GDM1 (cell line): ENCODE measurements around the gene ARL8A.
"Not testable (repeated sequence)": the region's sequence is repeated elsewhere in the genome, so short reads cannot be mapped to it uniquely, and the experiment has no call there.

Experiments
- DNase-seq: peaks from one replicate; lab custom pipeline; 2025; lab: John Stamatoyannopoulos, UW

The ARL8A gene

DNA sequence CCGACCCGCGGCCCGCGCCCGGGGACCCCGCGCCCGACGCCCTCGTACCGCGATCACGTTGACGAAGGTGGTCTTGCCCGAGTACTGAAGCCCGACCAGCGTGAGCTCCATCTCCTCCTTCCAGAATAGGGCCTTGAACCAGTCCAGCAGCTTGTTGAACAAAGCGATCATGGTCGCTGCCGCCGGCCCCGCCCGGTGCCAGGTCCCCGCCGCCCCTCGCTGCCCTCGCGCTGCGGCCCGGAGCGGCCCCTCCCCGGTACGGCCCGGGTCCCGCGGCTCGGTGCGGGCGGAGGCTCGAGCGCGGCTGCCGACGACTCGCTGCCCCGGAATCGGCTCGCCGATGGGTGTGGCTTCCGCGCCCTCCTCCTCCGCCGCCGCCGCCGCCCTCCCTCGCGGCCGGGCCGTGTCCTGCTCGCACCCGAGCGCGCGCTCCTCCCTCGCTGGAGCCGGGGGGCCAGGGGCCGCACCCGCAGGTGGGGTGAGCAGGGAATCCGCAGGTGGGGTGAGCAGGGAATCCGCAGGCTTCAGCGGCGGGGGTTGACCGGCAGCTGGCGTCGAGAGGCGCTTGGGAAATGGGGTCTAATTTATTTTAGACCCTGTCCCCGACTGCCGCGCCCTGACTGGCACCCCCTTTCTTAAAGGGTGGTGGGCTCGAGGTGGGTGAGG is at the start of gene ARL8A:
ARL8A (minus strand) TSS at position 336 of the 666 bp plus-strand sequence; CDS start at position 171, 165 bp downstream.
- peak; percentile 42 for DNase-seq

GRCh38 chr1:202194328-202194648 is 49.8 kb upstream of the ARL8A start:
- no peak for DNase-seq

GRCh38 chr1:202193614-202194327 is 49.2 kb upstream of the ARL8A start, which contains the start of gene LGR6:
Gene LGR6, plus strand, starts transcription at chr1:202193799. Its CDS starts 191 bp downstream, at chr1:202193990.
- no peak for DNase-seq

- DNase-seq: peak; percentile 23
These were observed 48.5 kb upstream of the ARL8A start for GRCh38 chr1:202192770-202193613.

GRCh38 chr1:202191391-202191790 is 46.9 kb upstream of the ARL8A start:
- not testable (repeated sequence) for DNase-seq

DNA sequence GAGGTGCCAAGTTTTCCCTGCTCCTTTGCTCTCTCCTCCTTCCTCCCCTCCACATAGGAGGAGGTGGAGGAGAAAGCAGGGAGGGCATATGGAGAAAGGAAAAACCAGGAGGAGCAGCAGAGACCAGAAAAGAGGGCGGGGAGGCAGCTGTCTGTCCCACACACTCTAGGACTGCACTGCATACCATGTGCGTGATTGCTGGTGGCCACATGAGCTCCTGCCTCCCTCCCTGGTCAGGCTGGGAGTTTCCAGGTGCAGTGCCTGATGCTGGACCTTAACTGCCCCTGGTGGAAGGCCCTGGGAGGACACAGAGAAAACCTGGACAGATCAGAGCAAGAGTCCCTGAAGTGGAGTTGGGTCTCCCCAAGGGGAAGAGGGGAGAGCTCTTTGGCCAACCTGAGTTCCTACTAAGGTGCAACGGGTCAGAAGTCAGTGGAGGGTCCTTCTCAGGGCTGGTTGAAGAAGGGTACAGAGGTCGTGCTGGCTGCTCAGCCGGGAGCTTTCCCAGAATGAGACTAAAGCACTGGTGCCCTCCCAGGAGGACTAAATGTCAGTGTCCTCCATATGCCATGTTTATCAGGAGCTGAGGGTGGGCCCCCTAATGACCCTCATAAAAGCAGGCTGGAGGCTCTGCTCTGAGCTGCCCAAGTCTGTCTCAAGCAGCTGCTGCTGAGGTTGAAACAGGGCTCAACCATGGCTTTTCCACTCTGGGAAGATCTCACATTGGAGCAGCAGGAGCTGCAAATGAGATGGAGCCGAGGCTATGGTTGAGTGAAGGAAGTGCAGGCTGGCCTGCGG is 45.6 kb upstream of the ARL8A start:
- DNase-seq: no peak

DNA sequence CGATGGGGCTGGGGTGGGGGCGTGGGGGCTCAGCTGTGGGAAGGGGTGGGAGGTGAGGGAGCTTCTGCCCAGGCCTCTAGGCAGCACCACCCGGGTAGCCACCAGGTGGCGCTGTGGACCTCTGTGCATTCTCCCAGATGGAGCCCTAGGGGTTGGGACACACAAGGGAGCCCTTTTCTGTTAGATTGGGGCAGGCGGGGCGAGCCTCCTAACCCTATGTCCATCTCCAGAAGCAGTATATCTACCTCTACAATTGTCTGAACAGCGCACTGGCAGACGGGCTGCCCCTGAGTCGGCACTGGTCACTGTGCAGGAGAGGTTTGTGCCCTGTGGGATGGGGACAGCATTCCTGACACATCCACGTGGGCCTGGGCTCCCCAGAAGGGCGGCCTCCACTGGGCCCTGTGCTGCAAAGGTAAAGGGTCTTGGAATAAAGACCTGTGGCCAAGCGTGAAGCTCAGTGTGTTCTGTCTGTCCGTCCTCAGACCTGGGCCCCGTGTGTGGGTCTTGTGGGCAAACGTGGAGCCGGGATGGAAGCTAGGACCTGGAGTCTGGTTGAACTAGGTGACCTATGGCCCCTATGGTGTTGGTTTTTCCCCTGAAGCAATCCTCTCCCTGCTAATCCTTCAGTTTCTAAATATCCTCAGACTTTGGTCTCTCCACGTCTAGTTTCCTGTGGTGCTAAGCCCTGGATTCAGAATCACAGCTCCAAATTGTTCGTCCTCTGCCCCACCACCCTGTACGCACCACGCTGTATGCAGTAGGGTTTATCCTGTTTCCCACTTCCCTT is 44.7 kb upstream of the ARL8A start:
- peak; percentile 40 for DNase-seq

- DNase-seq: no peak
These were observed 43.3 kb upstream of the ARL8A start for GRCh38 chr1:202187697-202188407.

DNA sequence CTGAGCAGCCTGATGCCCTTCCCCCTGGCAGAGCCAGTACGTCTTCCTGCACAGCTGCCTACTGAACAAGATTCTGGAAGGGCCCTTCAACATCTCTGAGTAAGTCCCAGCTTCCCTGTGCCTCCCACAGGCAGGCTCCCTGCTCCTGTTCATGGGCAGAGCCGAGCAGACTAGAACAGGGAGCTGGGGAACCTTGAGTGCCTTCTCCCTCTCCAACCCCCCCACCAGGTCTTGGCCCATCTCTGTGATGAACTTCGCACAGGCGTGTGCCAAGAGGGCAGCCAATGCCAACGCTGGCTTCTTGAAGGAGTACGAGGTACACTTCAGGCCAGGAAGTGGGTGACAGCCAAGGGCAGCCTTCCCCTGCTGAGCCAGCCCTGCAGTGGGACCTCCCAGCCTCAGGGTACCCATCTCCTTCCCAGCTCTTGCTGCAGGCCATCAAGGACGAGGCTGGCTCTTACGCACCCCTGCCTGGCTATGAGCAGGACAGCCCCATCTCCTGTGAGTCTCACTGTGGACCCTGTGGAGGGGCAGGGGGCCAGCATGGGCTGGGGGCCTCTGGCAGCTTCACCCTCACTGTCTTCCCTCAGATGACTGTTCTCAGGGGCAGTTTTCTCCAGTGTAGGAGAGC is 42.6 kb upstream of the ARL8A start:
- no peak for DNase-seq

- DNase-seq: no peak
These were observed 41.8 kb upstream of the ARL8A start for GRCh38 chr1:202186327-202186726.

DNA sequence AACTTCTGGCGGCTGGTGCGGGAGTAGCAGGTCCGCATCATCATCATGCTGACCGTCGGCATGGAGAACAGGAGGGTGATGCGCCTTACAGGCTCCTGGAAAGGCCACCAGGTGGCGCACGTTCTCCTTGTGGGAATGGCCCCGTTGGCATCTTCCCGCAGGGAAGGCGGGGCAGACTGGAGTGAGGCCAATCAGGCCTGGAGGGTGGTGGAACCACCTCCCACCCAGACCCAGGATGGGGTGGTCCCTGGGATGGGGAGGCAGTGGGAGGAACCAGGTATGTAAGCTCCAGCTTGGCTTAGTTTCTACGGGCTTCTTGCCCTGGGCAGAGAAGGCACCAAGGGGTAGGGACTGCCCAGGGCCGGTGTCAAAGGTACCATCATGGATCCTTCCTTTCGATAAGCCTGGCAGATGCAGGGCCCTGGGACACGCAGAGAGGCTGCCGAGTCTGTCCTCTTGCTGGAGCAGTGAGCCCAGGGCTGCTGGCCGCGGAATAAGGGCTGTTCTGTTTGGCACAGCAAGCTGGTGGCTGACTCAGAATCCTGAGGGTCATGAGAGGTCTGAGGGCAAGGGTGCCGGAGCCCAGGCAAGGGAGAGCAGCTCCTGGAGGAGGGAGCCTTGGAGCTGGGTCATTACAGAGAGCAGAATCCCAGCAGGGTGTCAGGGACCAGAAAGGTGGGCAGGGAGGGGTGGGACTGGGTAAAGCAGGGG is 40.4 kb upstream of the ARL8A start:
- DNase-seq: peak; percentile 73

- no peak for DNase-seq
These were observed 37.7 kb upstream of the ARL8A start for GRCh38 chr1:202182040-202182877.

DNA sequence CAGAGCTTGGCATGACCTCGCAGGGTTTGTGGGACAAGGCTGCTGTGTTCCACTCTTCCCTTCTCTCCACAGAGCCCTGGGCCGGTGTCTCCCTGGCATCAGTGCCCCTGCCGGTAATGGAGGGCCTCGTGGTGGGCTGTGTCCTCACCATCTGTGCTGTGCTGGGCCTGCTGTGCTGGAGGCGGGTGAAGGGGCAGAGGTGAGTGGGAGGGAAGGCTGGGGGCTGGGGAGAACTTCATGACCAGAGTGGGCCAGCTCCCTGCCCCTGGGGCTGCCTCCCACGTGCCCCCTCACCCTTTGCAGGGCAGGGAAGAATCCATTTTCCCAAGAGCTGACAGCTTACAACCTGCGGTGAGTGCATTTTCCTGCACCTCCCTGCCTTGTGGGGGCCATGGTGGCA is 37.0 kb upstream of the ARL8A start:
- DNase-seq: no peak

DNA sequence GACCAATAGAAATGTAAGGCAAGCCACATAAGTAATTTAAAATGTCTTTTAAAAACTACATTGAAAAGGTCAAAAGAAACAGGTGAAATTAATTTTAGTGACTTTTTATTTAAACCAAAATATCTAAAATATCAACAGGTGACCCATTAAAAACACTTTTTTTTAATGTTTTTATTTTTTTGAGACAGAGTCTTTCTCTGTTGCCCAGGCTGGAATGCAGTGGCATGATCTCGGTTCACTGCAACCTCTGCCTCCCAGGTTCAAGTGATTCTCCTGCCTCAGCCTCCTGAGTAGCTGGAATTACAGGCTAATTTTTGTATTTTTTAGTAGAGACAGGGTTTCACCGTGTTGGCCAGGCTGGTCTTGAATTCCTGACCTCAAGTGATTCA is 36.2 kb upstream of the ARL8A start:
- DNase-seq: not testable (repeated sequence)

DNA sequence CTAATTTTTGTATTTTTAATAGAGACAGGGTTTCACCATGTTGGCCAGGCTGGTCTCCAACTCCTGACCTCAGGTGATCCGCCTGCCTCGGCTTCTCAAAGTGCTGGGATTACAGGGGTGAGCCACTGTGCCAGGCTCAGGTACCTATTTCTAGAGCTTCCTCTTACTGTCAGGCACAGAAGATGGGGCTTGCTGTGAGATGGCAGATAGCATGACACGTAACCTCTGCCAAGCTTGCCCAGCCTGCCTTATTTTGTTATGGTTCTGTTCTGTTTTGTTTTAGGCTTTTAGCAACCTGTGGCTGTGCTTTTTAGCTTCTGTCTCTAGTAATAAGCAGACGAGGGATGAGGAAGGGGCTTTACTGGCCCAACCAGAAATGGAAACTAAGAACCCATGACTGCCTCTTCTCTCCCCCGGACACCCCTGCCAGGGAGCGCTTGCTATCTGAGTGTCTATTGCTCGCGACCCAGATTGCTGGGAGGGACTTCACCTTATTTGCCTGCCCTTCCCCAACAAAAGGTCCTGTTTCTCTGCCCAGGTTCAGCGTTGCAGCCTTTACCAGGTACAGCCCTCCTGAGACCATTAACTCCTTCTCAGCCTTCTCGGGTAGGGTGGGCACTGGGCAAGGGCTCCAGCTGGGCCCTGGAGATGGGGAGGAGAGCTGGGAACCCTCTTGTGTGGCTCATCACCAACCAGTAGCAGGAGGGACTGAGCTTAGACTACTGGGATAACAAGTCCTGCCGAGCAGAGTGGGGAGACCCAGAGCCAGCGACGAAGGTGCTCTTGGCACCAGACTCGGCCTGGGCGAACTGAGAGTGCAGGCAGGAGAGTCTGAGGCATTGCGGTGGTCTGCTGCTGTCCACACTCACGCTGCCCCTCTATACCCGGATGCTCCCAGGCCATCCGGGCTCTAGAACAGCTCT is 35.6 kb upstream of the ARL8A start:
- no peak for DNase-seq

GRCh38 chr1:202176949-202177927 is 32.7 kb upstream of the ARL8A start:
- DNase-seq: no peak
